GM10847 (cell line): Measurements from ENCODE around the gene DENND2A.

Source experiments
- POLR2A ChIP-seq: IDR thresholded peaks from 2 replicates; pipeline ENCODE4 v1.6.1; 2011; ENCODE audit not compliant: insufficient read length; ENCODE audit errors: extremely low read depth

The DENND2A gene

GRCh38 chr7:140611641-140612040, 29.0 kb downstream of the DENND2A start:
- TF ChIP-seq POLR2A: no peak

- TF ChIP-seq POLR2A: no peak
Observed at GRCh38 chr7:140610204-140611165, 30.1 kb downstream of the DENND2A start.

GRCh38 chr7:140609646-140610045, 31.0 kb downstream of the DENND2A start:
- TF ChIP-seq POLR2A: no peak

- no peak for TF ChIP-seq POLR2A
Observed at GRCh38 chr7:140607441-140607989, 33.1 kb downstream of the DENND2A start.

GRCh38 chr7:140605337-140605736, 35.3 kb downstream of the DENND2A start:
- TF ChIP-seq POLR2A: no peak

GRCh38 chr7:140604760-140605159, 35.9 kb downstream of the DENND2A start:
- no peak for TF ChIP-seq POLR2A

GRCh38 chr7:140604076-140604475, 36.5 kb downstream of the DENND2A start:
- TF ChIP-seq POLR2A: no peak

- TF ChIP-seq POLR2A: no peak
Observed at GRCh38 chr7:140601566-140602174, 38.9 kb downstream of the DENND2A start.

- no peak for TF ChIP-seq POLR2A
Observed at GRCh38 chr7:140600341-140600740, 40.3 kb downstream of the DENND2A start.

- no peak for TF ChIP-seq POLR2A
Observed at GRCh38 chr7:140597428-140597949, 43.1 kb downstream of the DENND2A start.

GRCh38 chr7:140596519-140597427, 43.8 kb downstream of the DENND2A start:
- no peak for TF ChIP-seq POLR2A

- TF ChIP-seq POLR2A: no peak
Observed at GRCh38 chr7:140595468-140596092, 45.0 kb downstream of the DENND2A start.

- no peak for TF ChIP-seq POLR2A
Observed at GRCh38 chr7:140594131-140594691, 46.4 kb downstream of the DENND2A start.

GRCh38 chr7:140593672-140593982, 47.0 kb downstream of the DENND2A start:
- TF ChIP-seq POLR2A: no peak

GRCh38 chr7:140592964-140593671, 47.5 kb downstream of the DENND2A start:
- TF ChIP-seq POLR2A: no peak
